ENCODE results near the gene COLEC11. TPM values are rescaled to one million over a fixed set of nuclear protein-coding genes. Genes with fewer than 3 reads are reported as not detected.

COLEC11 gene
- total RNA-seq, 1 experiment from 2014 or later, result 2.1 TPM

- Histone ChIP-seq H3K36me3 (no peaks in the 10 kb centered on the region), H3K27me3 (no peaks in the 10 kb centered on the region), H3K9me3 (no peaks in the 10 kb centered on the region), H3K4me3 (no peak overlapping the region)
- no peak for DNase-seq
Measured at GRCh38 chr2:3637311-3637675, 42.4 kb downstream of the COLEC11 start.

- DNase-seq, result no peak
- no peaks in the 10 kb centered on the region for H3K9me3 ChIP-seq
- H3K4me3 ChIP-seq, result no peak overlapping the region
- no peaks in the 10 kb centered on the region for H3K27me3 ChIP-seq
- H3K36me3 ChIP-seq, result no peaks in the 10 kb centered on the region
Measured at GRCh38 chr2:3637692-3638455, 43.0 kb downstream of the COLEC11 start.

- no peak overlapping the region for H3K4me3 ChIP-seq
- DNase-seq, result no peak
- no peaks in the 10 kb centered on the region for H3K9me3 ChIP-seq
- H3K27me3 ChIP-seq, result no peaks in the 10 kb centered on the region
- no peaks in the 10 kb centered on the region for H3K36me3 ChIP-seq
Measured at GRCh38 chr2:3638456-3638810, 43.5 kb downstream of the COLEC11 start.

GRCh38 chr2:3639015-3639630 is 44.2 kb downstream of the COLEC11 start:
- no peak overlapping the region for H3K4me3 ChIP-seq
- no peaks in the 10 kb centered on the region for H3K36me3 ChIP-seq
- no peak for DNase-seq
- H3K9me3 ChIP-seq, result no peaks in the 10 kb centered on the region
- no peaks in the 10 kb centered on the region for H3K27me3 ChIP-seq

GRCh38 chr2:3639653-3640052 is 44.7 kb downstream of the COLEC11 start:
- Histone ChIP-seq H3K36me3 (no peaks in the 10 kb centered on the region), H3K4me3 (no peak overlapping the region), H3K9me3 (no peaks in the 10 kb centered on the region), H3K27me3 (no peaks in the 10 kb centered on the region)
- no peak for DNase-seq

GRCh38 chr2:3641181-3641580 is 46.3 kb downstream of the COLEC11 start:
- no peak for DNase-seq
- H3K27me3 ChIP-seq, result no peaks in the 10 kb centered on the region
- no peaks in the 10 kb centered on the region for H3K9me3 ChIP-seq
- no peaks in the 10 kb centered on the region for H3K36me3 ChIP-seq
- no peak overlapping the region for H3K4me3 ChIP-seq

- Histone ChIP-seq H3K36me3 (no peaks in the 10 kb centered on the region), H3K4me3 (no peak overlapping the region), H3K9me3 (no peaks in the 10 kb centered on the region), H3K27me3 (no peaks in the 10 kb centered on the region)
- no peak for DNase-seq
Measured at GRCh38 chr2:3641841-3642421, 47.0 kb downstream of the COLEC11 start.

- no peak overlapping the region for H3K4me3 ChIP-seq
- no peaks in the 10 kb centered on the region for H3K36me3 ChIP-seq
- H3K27me3 ChIP-seq, result no peaks in the 10 kb centered on the region
- no peaks in the 10 kb centered on the region for H3K9me3 ChIP-seq
- no peak for DNase-seq
Measured at GRCh38 chr2:3642521-3643215, 47.8 kb downstream of the COLEC11 start.

GRCh38 chr2:3643371-3644245 is 48.7 kb downstream of the COLEC11 start:
- Histone ChIP-seq H3K9me3 (no peaks in the 10 kb centered on the region), H3K36me3 (no peaks in the 10 kb centered on the region), H3K4me3 (no peak overlapping the region), H3K27me3 (no peaks in the 10 kb centered on the region)
- DNase-seq, result no peak

GRCh38 chr2:3644246-3644525 is 49.3 kb downstream of the COLEC11 start:
- Histone ChIP-seq H3K36me3 (no peaks in the 10 kb centered on the region), H3K4me3 (no peak overlapping the region), H3K9me3 (no peaks in the 10 kb centered on the region), H3K27me3 (no peaks in the 10 kb centered on the region)
- no peak for DNase-seq

- Histone ChIP-seq H3K4me3 (no peak overlapping the region), H3K36me3 (no peaks in the 10 kb centered on the region), H3K9me3 (no peaks in the 10 kb centered on the region), H3K27me3 (no peaks in the 10 kb centered on the region)
- no peak for DNase-seq
Measured at GRCh38 chr2:3644891-3645605, 50.1 kb downstream of the COLEC11 start.

- Histone ChIP-seq H3K36me3 (no peaks in the 10 kb centered on the region), H3K27me3 (no peaks in the 10 kb centered on the region), H3K9me3 (no peaks in the 10 kb centered on the region), H3K4me3 (no peak overlapping the region)
- DNase-seq, result no peak
Measured at GRCh38 chr2:3645745-3646389, 51.0 kb downstream of the COLEC11 start.

- H3K4me3 ChIP-seq, result no peak overlapping the region
Measured at GRCh38 chr2:3646446-3646845, 51.5 kb downstream of the COLEC11 start.

GRCh38 chr2:3647246-3647645 is 52.3 kb downstream of the COLEC11 start:
- Histone ChIP-seq H3K4me3 (no peak overlapping the region), H3K36me3 (no peaks in the 10 kb centered on the region), H3K27me3 (no peaks in the 10 kb centered on the region), H3K9me3 (no peaks in the 10 kb centered on the region)
- no peak for DNase-seq

More at GRCh38 chr2:3646446-3646845, 51.5 kb downstream of the COLEC11 start:
- no peaks in the 10 kb centered on the region for H3K36me3 ChIP-seq
- DNase-seq, result no peak
- H3K27me3 ChIP-seq, result no peaks in the 10 kb centered on the region
- H3K9me3 ChIP-seq, result no peaks in the 10 kb centered on the region

GRCh38 chr2:3647831-3648651 is 53.1 kb downstream of the COLEC11 start:
- DNase-seq, result no peak

More at GRCh38 chr2:3647831-3648651, 53.1 kb downstream of the COLEC11 start:
- Histone ChIP-seq H3K36me3 (no peaks in the 10 kb centered on the region), H3K9me3 (no peaks in the 10 kb centered on the region), H3K27me3 (no peaks in the 10 kb centered on the region), H3K4me3 (no peak overlapping the region)

All from MG63 (cell line).